GM18517 (cell line): ENCODE results near the gene KIR2DL3.

Source experiments
- ATAC-seq: cut with Tn5 transposase; IDR thresholded peaks from one replicate; pipeline ENCODE4 v1.9.1; 2021; ENCODE audit warnings: mild to moderate bottlenecking, moderate library complexity; ENCODE audit not compliant: unreplicated experiment

KIR2DL3 gene

DNA sequence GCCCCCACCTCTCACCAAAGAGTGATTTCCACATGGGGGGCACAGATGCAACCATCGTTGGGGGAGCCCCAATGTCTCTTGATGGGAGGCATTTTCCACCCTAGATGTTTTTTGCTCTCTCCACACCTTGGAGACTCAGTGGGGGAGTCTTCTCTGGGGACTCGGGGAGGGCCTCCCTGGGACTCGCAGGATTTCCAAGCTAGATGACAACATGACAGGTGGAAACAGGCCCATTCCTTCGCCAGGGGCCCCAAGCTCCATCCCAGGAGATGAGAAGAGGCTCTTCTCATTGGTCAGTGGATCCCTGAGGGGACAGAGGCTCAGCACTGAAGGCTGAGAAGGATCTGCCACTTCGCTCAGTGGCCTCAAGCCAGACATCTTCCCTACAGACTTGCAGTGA is 52.4 kb downstream of the KIR2DL3 start:
- no peak for ATAC-seq

DNA sequence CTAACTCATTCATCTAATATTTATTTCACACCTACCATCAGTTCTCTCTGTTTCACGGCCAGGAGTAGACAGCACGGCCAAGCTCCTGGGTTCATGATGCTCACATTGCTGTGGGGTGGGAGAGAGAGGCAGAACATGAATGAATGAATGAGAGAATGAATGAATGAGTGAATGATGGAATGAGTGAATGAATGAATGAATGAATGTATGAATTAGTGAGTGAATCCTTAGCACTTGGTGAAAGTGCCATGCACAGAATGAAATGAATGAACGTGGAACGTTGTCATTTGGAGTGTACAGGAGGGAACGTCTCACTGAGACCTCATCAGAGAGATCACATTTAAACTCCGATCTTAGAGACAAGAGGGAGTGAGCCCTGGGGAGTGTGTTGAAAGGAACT is 53.2 kb downstream of the KIR2DL3 start:
- no peak for ATAC-seq

DNA sequence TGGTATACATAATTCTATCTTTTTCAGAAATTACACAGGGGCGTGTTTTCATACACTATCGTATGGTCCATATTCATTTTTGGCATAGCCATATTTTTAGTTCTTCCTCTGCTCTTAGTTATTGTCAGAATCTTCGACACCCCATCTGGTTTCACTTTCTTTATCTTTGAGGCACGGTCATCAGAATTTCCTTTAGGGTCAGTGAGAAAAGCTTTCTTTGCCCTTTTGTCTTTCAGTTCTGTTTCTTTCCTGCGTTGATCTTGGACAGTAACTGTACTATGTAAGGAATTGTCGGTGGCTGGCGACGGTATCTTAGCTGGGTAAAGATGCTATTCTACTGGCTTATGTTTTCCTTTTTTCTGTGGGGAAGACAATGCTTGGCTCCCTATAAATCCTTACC is 54.5 kb downstream of the KIR2DL3 start:
- ATAC-seq: no peak

DNA sequence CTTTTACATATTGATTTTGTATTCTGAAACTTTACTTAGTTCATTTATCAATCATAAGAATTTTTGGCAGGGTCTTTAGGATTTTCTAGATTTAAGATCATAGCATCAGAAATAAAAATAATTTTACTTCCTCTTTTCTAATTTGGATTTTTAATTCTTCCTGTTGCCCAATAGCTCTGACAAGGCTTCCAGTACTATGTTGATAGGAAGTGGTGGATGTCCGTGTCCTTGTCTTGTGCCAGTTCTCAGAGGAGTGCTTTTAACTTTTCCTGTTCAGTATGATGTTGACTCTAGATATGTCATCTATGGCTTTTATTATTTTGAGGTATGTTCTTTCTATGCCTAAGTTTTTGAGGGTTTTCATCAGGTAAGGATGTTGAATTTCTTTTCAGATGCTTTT is 57.4 kb downstream of the KIR2DL3 start:
- no peak for ATAC-seq
